ENCODE data around the gene OR2A14.
"Not testable (repeated sequence)": the region's sequence is repeated elsewhere in the genome, so short reads cannot be mapped to it uniquely, and the experiment has no call there.

The OR2A14 gene

GRCh38 chr7:144142187-144142586, 19.2 kb downstream of the OR2A14 start:
- TF ChIP-seq CTCF (IDR thresholded peaks at IDR 0.05; ENCODE audit: poor library complexity, severe bottlenecking) = no peak
- Histone ChIP-seq H3K27ac (ENCODE audit: poor library complexity, severe bottlenecking) (no peak overlapping the region), H3K4me1 (ENCODE audit: insufficient read depth, poor library complexity, severe bottlenecking) (no peaks in the 10 kb centered on the region), H3K27me3 (ENCODE audit: insufficient read depth, poor library complexity, severe bottlenecking) (no peaks in the 10 kb centered on the region), H3K36me3 (ENCODE audit: low read depth) (no peaks in the 10 kb centered on the region), H3K4me3 (ENCODE audit: severe bottlenecking) (no peak overlapping the region), H3K9me3 (ENCODE audit: severe bottlenecking) (no peaks in the 10 kb centered on the region)
- no peak for ATAC-seq (ENCODE audit: low read depth)
- DNase-seq (ENCODE audit: low spot score) = no peak

- Histone ChIP-seq H3K4me3 (ENCODE audit: severe bottlenecking) (no peak overlapping the region), H3K4me1 (ENCODE audit: insufficient read depth, poor library complexity, severe bottlenecking) (no peaks in the 10 kb centered on the region), H3K27ac (ENCODE audit: poor library complexity, severe bottlenecking) (no peak overlapping the region), H3K27me3 (ENCODE audit: insufficient read depth, poor library complexity, severe bottlenecking) (no peaks in the 10 kb centered on the region), H3K36me3 (ENCODE audit: low read depth) (no peaks in the 10 kb centered on the region), H3K9me3 (ENCODE audit: severe bottlenecking) (peaks cover 2% of the 10 kb centered on the region)
- TF ChIP-seq CTCF (IDR thresholded peaks at IDR 0.05; ENCODE audit: poor library complexity, severe bottlenecking) = no peak
- ATAC-seq (ENCODE audit: low read depth) (no peak), DNase-seq (ENCODE audit: low spot score) (no peak)
Measured at GRCh38 chr7:144144426-144144825, 21.4 kb downstream of the OR2A14 start.

- ATAC-seq (ENCODE audit: low read depth) (no peak), DNase-seq (ENCODE audit: low spot score) (no peak)
- Histone ChIP-seq H3K4me3 (ENCODE audit: severe bottlenecking) (no peak overlapping the region), H3K4me1 (ENCODE audit: insufficient read depth, poor library complexity, severe bottlenecking) (no peaks in the 10 kb centered on the region), H3K36me3 (ENCODE audit: low read depth) (no peaks in the 10 kb centered on the region), H3K9me3 (ENCODE audit: severe bottlenecking) (peaks cover 2% of the 10 kb centered on the region), H3K27ac (ENCODE audit: poor library complexity, severe bottlenecking) (no peak overlapping the region), H3K27me3 (ENCODE audit: insufficient read depth, poor library complexity, severe bottlenecking) (no peaks in the 10 kb centered on the region)
- no peak for TF ChIP-seq CTCF (IDR thresholded peaks at IDR 0.05; ENCODE audit: poor library complexity, severe bottlenecking)
Measured at GRCh38 chr7:144148224-144148827, 25.4 kb downstream of the OR2A14 start.

GRCh38 chr7:144158861-144159260, 35.9 kb downstream of the OR2A14 start:
- Histone ChIP-seq H3K4me1 (ENCODE audit: insufficient read depth, poor library complexity, severe bottlenecking) (no peaks in the 10 kb centered on the region), H3K36me3 (ENCODE audit: low read depth) (no peaks in the 10 kb centered on the region), H3K27me3 (ENCODE audit: insufficient read depth, poor library complexity, severe bottlenecking) (no peaks in the 10 kb centered on the region), H3K9me3 (ENCODE audit: severe bottlenecking) (no peaks in the 10 kb centered on the region), H3K4me3 (ENCODE audit: severe bottlenecking) (no peak overlapping the region), H3K27ac (ENCODE audit: poor library complexity, severe bottlenecking) (no peak overlapping the region)
- no peak for ATAC-seq (ENCODE audit: low read depth)
- DNase-seq (ENCODE audit: low spot score) = no peak
- no peak for TF ChIP-seq CTCF (IDR thresholded peaks at IDR 0.05; ENCODE audit: poor library complexity, severe bottlenecking)

- DNase-seq (ENCODE audit: low spot score) (no peak), ATAC-seq (ENCODE audit: low read depth) (no peak)
- TF ChIP-seq CTCF (IDR thresholded peaks at IDR 0.05; ENCODE audit: poor library complexity, severe bottlenecking) = no peak
- H3K36me3 ChIP-seq (ENCODE audit: low read depth) = no peaks in the 10 kb centered on the region
- no peaks in the 10 kb centered on the region for H3K27me3 ChIP-seq (ENCODE audit: insufficient read depth, poor library complexity, severe bottlenecking)
- H3K4me1 ChIP-seq (ENCODE audit: insufficient read depth, poor library complexity, severe bottlenecking) = no peaks in the 10 kb centered on the region
- H3K27ac ChIP-seq (ENCODE audit: poor library complexity, severe bottlenecking) = no peak overlapping the region
- H3K9me3 ChIP-seq (ENCODE audit: severe bottlenecking) = no peaks in the 10 kb centered on the region
- H3K4me3 ChIP-seq (ENCODE audit: severe bottlenecking) = no peak overlapping the region
Measured at GRCh38 chr7:144164784-144165183, 41.8 kb downstream of the OR2A14 start.

GRCh38 chr7:144171594-144172350, 48.8 kb downstream of the OR2A14 start:
- not testable (repeated sequence) for H3K36me3 ChIP-seq (ENCODE audit: low read depth); DNase-seq (ENCODE audit: low spot score); ATAC-seq (ENCODE audit: low read depth); H3K27me3 ChIP-seq (ENCODE audit: insufficient read depth, poor library complexity, severe bottlenecking); H3K27ac ChIP-seq (ENCODE audit: poor library complexity, severe bottlenecking); H3K4me1 ChIP-seq (ENCODE audit: insufficient read depth, poor library complexity, severe bottlenecking); H3K4me3 ChIP-seq (ENCODE audit: severe bottlenecking); H3K9me3 ChIP-seq (ENCODE audit: severe bottlenecking)

Data from RWPE2 (cell line).